Sigmoid colon (tissue), 7 donors: Measurements from ENCODE around the gene KCNG2. TPM values are rescaled to one million over a fixed set of nuclear protein-coding genes. Genes with fewer than 3 reads are reported as not detected.

ENCODE experiments used
- DNase-seq: peaks from one replicate; pipeline ENCODE4 v3.0.0-alpha.2; 2019
- H3K27ac ChIP-seq, 4 donors: fragments of 200-600 bp; sonication (generic); one replicate each; pipeline ENCODE4 v1.5.1; 2016 to 2019; ENCODE audit warnings: mild to moderate bottlenecking in 1 of 4
- H3K27me3 ChIP-seq, 3 donors: fragments of 200-600 bp; sonication (generic); one replicate each; pipeline ENCODE4 v1.5.1; 2019; ENCODE audit warnings: mild to moderate bottlenecking in 1 of 3
- H3K36me3 ChIP-seq, 4 donors: fragments of 200-600 bp; sonication (generic); one replicate each; pipeline ENCODE4 v1.5.1; 2016 to 2019
- H3K4me1 ChIP-seq, 4 donors: fragments of 200-600 bp; sonication (generic); one replicate each; pipeline ENCODE4 v1.5.1; 2017 to 2019
- H3K4me3 ChIP-seq, 4 donors: fragments of 200-600 bp; sonication (generic); one replicate each; pipeline ENCODE4 v1.5.1; 2017 to 2019; ENCODE audit warnings: mild to moderate bottlenecking in 2 of 4, moderate library complexity in 1 of 4
- H3K9me3 ChIP-seq, 4 donors: fragments of 200-600 bp in 3 of 4; sonication (generic) in 3 of 4; one replicate each; pipeline versions ENCODE4 v1.5.1 to v1.6.1; 2013 to 2019
- EP300 ChIP-seq, 4 donors: sonication (generic); formaldehyde crosslinking; IDR thresholded peaks; one replicate each; pipeline ENCODE4 v1.6.1; 2017; ENCODE audit warnings: antibody characterized with exemption in 4 of 4
- POLR2A ChIP-seq, 2 donors: fragments of 450-650 bp; IDR thresholded peaks; one replicate each; pipeline ENCODE4 v1.6.1; 2016; ENCODE audit warnings: antibody characterized with exemption in 2 of 2, mild to moderate bottlenecking in 2 of 2, moderate library complexity in 2 of 2
- POLR2AphosphoS5 ChIP-seq, 4 donors: sonication (generic); formaldehyde crosslinking; IDR thresholded peaks; one replicate each; pipeline ENCODE4 v1.6.1; 2017; ENCODE audit warnings: antibody characterized with exemption in 4 of 4
- WGBS, 2 donors: extraction: QIAGEN DNeasy Blood & Tissue Kit; methylation state at CpG; one replicate each; pipeline ENCODE4 v1.1.7; 2013; 5-methylcytosine and 5-hydroxymethylcytosine counted together
- intact Hi-C: fragments of 100-400 bp; cut with DNase I; formaldehyde crosslinking; loops from one replicate; pipeline ENCODE4 v1.15.1; 2023
- polyA plus RNA-seq, 3 donors: library from polyadenylated mRNA; stranded (reverse); fragments of 200-250 nt; gene quantifications; one replicate each; pipeline ENCODE4 v1.2.3, GENCODE V29; 2013
- total RNA-seq, 4 donors: library from RNA; depleted of rRNA; stranded (reverse); fragments of >200 nt; gene quantifications; one replicate each; pipeline ENCODE4 v1.1.0, GENCODE V29; 2016
- TF ChIP-seq, protein P1 (sequence below), 4 experiments: fragments of 450-650 bp in 3 of 4; fragments of 200-600 bp in 1 of 4; IDR thresholded peaks; one replicate each; pipeline ENCODE4 v1.5.1; 2016 to 2019; ENCODE audit warnings: antibody characterized with exemption in 4 of 4, mild to moderate bottlenecking in 3 of 4, moderate library complexity in 2 of 4
- donor health status: healthy with polysubstance abuse.
- donor health status: Bipolar disorder and iron deficiency.
- donor health status: healthy.

Gene KCNG2
- total and polyA plus RNA-seq, 7 donors: 0.15 to 0.41 TPM; not detected in 5

DNA sequence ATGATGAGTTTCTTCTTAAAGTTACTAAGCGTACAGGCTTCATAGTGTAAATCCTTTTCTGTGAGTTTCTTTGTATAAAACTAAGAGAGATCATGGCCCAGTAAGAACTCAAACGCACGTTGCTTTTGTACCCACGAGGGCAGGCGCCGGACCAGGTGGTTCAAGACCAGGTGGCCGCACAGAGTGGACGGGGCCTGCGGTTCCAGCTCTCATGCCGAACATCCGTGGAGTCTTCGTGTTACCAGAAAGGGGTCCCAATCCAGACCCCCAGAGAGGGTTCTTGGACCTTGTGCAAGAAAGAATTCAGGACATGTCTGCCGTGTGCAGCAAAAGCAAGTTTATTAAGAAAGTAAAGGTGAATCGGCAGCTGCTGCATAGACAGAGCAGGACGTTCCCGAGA is 53.0 kb downstream of the KCNG2 start:
- H3K9me3 ChIP-seq: no peaks in the 10 kb centered on the region
- H3K4me1 ChIP-seq: no peaks in the 10 kb centered on the region
- H3K36me3 ChIP-seq: no peaks in the 10 kb centered on the region

DNA sequence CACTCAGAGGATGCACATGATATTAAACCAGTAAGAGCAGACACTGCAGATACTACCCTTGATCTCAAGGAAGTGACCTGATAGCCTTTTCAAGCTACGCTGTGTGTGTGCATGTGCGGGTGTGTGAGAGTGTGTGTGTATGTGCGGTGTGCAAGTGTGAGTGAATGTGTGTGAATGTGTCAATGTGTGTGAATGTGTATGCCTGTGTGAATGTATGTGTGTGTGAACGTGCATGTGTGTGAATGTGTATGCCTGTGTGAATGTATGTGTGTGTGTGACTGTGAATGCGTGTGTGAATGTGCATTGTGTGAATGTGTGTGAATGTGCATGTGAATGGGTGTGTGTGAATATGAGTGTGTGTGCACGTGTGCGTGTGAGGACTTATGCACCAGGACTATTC is 53.8 kb downstream of the KCNG2 start:
- intact Hi-C loops: no loop called here
- no peak overlapping the region for H3K4me3 ChIP-seq
- DNase-seq: no peak
- H3K36me3 ChIP-seq: no peaks in the 10 kb centered on the region
- H3K4me1 ChIP-seq: no peaks in the 10 kb centered on the region
- peaks cover 0 to 21% (median 10%) of the 10 kb centered on the region in 3 donors for H3K27me3 ChIP-seq
- 91% methylated on average over 7 of the region's 7 CpGs for WGBS, 2 donors
- no peak overlapping the region for H3K27ac ChIP-seq
- TF ChIP-seq, protein P1, sequence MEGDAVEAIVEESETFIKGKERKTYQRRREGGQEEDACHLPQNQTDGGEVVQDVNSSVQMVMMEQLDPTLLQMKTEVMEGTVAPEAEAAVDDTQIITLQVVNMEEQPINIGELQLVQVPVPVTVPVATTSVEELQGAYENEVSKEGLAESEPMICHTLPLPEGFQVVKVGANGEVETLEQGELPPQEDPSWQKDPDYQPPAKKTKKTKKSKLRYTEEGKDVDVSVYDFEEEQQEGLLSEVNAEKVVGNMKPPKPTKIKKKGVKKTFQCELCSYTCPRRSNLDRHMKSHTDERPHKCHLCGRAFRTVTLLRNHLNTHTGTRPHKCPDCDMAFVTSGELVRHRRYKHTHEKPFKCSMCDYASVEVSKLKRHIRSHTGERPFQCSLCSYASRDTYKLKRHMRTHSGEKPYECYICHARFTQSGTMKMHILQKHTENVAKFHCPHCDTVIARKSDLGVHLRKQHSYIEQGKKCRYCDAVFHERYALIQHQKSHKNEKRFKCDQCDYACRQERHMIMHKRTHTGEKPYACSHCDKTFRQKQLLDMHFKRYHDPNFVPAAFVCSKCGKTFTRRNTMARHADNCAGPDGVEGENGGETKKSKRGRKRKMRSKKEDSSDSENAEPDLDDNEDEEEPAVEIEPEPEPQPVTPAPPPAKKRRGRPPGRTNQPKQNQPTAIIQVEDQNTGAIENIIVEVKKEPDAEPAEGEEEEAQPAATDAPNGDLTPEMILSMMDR (IDR thresholded peaks at IDR 0.05): no peak
- TF ChIP-seq POLR2A (IDR thresholded peaks at IDR 0.05) (no peak), POLR2AphosphoS5 (IDR thresholded peaks at IDR 0.05) (no peak), EP300 (IDR thresholded peaks at IDR 0.05) (no peak)
- no peaks in the 10 kb centered on the region for H3K9me3 ChIP-seq

More for the DNA sequence above, 53.0 kb downstream of the KCNG2 start:
- DNase-seq: no peak
- Histone ChIP-seq H3K27ac (no peak overlapping the region), H3K27me3 (peaks cover 0 to 14% (median 3%) of the 10 kb centered on the region in 3 donors), H3K4me3 (no peak overlapping the region)
- WGBS, 2 donors: 91 to 92% methylated on average over 16 of the region's 16 CpGs
- intact Hi-C loops: no loop called here
- TF ChIP-seq POLR2AphosphoS5 (IDR thresholded peaks at IDR 0.05) (no peak), POLR2A (IDR thresholded peaks at IDR 0.05) (no peak), EP300 (IDR thresholded peaks at IDR 0.05) (no peak)
- TF ChIP-seq, protein P1 (IDR thresholded peaks at IDR 0.05): no peak

DNA sequence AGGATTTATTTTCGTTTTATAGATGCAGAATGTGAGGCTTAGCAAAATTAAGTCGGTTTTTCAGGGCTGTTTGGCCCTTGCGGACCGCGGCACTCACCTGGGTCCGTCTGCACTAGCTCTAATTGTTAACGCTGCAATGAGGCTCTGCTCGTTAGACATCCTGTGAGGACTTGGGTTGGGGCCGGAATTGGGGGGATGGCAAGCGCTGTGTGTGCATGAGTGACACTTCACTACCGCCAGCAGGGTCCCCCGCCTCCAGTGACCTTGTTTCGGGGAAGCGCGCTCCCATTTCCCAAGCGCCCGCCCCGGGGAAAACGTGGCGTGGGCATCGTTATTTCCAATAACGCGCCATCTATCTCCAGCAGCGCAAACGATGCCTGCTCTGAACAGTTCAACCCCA is 54.2 kb downstream of the KCNG2 start:
- intact Hi-C loops: no loop called here
- Histone ChIP-seq H3K27ac (no peak overlapping the region), H3K36me3 (no peaks in the 10 kb centered on the region), H3K4me3 (no peak overlapping the region), H3K27me3 (peaks cover 0 to 26% (median 13%) of the 10 kb centered on the region in 3 donors), H3K9me3 (no peaks in the 10 kb centered on the region), H3K4me1 (no peaks in the 10 kb centered on the region)
- TF ChIP-seq, protein P1 (IDR thresholded peaks at IDR 0.05): no peak
- no peak for TF ChIP-seq POLR2A (IDR thresholded peaks at IDR 0.05)
- TF ChIP-seq EP300 (IDR thresholded peaks at IDR 0.05): no peak
- no peak for TF ChIP-seq POLR2AphosphoS5 (IDR thresholded peaks at IDR 0.05)
- no peak for DNase-seq
- 87 to 89% methylated on average over 25 of the region's 25 CpGs for WGBS, 2 donors

DNA sequence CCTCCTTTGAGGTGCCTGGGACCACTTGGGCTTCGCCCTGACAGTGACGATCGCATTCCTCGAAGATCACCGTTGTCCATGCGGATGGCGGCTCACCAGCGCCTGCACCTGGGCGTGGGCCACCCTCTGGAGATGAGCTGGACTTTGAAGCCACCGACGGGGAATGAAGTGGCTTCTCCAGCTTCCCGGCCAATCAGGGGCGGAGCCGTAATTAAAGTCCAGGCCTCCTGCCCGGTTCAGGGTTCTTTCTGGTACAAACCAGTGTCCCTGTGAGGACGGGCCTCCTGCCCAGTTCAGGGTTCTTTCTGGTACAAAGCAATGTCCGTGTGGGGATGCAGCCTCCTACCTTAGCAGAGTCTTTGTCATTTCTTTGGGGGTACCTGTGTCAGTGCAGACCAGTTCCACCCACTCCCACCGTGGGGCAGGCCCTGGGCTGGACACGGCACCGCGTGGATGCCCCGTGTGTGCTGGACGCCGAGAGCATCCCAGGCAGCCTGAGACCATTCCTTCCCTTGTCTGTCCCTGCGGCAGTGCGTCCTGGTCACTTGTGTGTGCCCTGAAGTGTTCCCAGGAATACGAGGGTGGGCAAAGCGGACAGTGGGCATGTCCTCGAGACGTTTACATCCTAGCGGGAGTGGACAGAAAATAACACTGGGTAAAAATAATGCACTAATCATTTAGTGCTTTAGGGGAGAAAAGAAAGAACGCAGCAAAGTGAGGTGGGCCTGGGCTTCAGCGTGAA is 55.0 kb downstream of the KCNG2 start:
- no peak overlapping the region for H3K4me3 ChIP-seq
- peaks cover 0 to 32% (median 13%) of the 10 kb centered on the region in 3 donors for H3K27me3 ChIP-seq
- H3K36me3 ChIP-seq: no peaks in the 10 kb centered on the region
- intact Hi-C loops: no loop called here
- H3K27ac ChIP-seq: no peak overlapping the region
- H3K9me3 ChIP-seq: no peaks in the 10 kb centered on the region
- DNase-seq: no peak
- no peak for TF ChIP-seq POLR2A (IDR thresholded peaks at IDR 0.05)
- WGBS, 2 donors: 72 to 89% methylated on average over 33 of the region's 33 CpGs
- H3K4me1 ChIP-seq: no peaks in the 10 kb centered on the region

DNA sequence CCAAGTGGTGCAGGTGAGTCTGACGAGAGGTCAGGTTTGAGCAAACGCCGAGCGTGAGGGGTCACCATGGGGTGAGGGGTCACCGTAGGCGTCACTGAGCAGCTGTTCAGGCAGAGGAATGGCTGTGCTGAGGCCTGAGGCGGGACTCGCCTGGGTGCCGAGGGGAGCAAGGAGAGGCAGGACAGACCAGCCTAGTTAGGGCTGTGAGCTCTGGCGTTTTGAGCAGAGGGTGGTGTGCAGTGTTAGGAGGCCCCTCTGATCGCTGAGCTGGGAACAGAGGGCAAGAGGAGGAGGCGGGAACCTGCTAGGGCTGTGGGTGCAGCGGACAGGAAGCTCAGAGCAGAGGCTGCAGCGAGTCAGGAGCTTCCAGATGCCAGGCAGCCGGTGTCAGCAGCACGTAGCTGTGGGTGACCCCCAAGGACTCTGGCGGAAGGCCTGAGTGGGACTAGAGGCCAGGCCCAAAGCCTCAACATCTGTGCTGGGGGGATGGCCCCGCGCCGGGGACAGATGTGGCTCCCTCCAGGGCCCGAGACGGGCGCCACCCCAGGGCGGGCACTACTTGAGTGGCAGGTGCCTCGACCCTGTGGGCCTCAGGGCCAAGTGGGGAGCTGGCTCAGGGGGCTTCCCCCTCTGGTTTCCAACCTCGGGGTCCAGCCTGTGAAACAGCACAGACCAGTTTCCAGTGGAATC is 55.7 kb downstream of the KCNG2 start:
- DNase-seq: no peak
- WGBS, 2 donors: 76 to 77% methylated on average over 25 to 26 of the region's 26 CpGs
- no peaks in the 10 kb centered on the region for H3K9me3 ChIP-seq
- H3K4me3 ChIP-seq: no peak overlapping the region
- no peak overlapping the region for H3K27ac ChIP-seq
- peaks cover 0 to 33% (median 13%) of the 10 kb centered on the region in 3 donors for H3K27me3 ChIP-seq
- TF ChIP-seq POLR2AphosphoS5 (IDR thresholded peaks at IDR 0.05) (no peak), EP300 (IDR thresholded peaks at IDR 0.05) (no peak), POLR2A (IDR thresholded peaks at IDR 0.05) (no peak)
- TF ChIP-seq, protein P1 (IDR thresholded peaks at IDR 0.05): no peak
- intact Hi-C loops: no loop called here
- no peaks in the 10 kb centered on the region for H3K36me3 ChIP-seq
- no peaks in the 10 kb centered on the region for H3K4me1 ChIP-seq
